T-helper 1 cell treated with Interleukin-12 subunit alpha and Interleukin-12 subunit beta and Interleukin-4 antibody, amounts not matched to agents 30 μg/mL and 1 μg/mL, for 36 hours (primary cell): Measurements from ENCODE around the gene FGFR3.

Source experiments
- H3K27ac Mint-ChIP-seq: one replicate; pipeline ENCODE4 v1.8.0; 2021; ENCODE audit warnings: mild to moderate bottlenecking, mixed read lengths
- H3K27me3 Mint-ChIP-seq: one replicate; pipeline ENCODE4 v1.8.0; 2021; ENCODE audit warnings: low read depth, mixed read lengths
- H3K36me3 Mint-ChIP-seq: one replicate; pipeline ENCODE4 v1.8.0; 2021; ENCODE audit warnings: low read depth, mixed read lengths
- H3K4me1 Mint-ChIP-seq: one replicate; pipeline ENCODE4 v1.8.0; 2021; ENCODE audit warnings: low read depth, mixed read lengths
- H3K4me3 Mint-ChIP-seq: one replicate; pipeline ENCODE4 v1.8.0; 2021; ENCODE audit warnings: mild to moderate bottlenecking, moderate library complexity, mixed read lengths
- H3K9me3 Mint-ChIP-seq: one replicate; pipeline ENCODE4 v1.8.0; 2021; ENCODE audit warnings: mixed read lengths

FGFR3 gene

DNA sequence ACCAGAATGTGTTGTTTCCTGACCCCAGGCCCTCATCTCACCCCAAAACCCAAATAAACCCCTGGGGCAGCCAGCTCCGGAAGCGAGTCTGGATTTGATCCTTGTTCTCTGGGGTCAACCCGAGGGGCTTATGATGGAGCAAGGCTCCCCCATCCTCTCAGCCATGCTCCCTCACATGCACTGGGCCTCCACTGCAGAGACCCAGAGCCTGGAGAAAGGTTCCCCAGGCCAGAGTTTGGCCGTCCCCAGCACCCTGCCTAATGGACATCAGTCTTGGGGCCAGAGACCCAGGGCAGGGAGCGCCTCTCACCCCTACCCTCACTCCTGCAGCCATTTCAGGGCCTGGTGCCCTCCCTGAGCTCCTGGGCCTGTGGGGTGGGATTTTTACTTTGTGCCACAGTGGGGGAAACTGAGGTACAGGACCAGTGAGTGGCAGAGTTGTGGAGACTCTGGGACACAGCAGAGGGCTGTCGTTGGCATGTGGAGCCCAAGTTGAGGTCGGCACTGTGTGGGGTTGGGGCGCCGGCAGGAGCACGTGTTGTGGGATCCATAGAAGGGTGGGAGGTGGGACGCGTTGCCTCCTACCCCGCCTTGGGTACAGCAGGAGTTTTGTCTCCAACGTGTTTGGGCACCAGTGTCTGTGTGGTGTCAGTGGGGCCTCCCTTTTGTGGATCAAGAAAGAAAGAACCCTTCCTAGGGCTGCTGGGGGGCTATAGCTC is 3.6 kb downstream of the FGFR3 start:
- no peak overlapping the region for H3K27ac Mint-ChIP-seq
- peaks cover 16% of the 10 kb centered on the region for H3K27me3 Mint-ChIP-seq
- H3K4me1 Mint-ChIP-seq: no peaks in the 10 kb centered on the region
- H3K4me3 Mint-ChIP-seq: no peak overlapping the region
- no peaks in the 10 kb centered on the region for H3K36me3 Mint-ChIP-seq
- no peaks in the 10 kb centered on the region for H3K9me3 Mint-ChIP-seq

GRCh38 chr4:1797298-1797860 is 4.3 kb downstream of the FGFR3 start:
- Mint-ChIP-seq H3K4me3 (no peak overlapping the region), H3K36me3 (no peaks in the 10 kb centered on the region), H3K27me3 (peaks cover 14% of the 10 kb centered on the region), H3K9me3 (no peaks in the 10 kb centered on the region), H3K4me1 (no peaks in the 10 kb centered on the region), H3K27ac (no peak overlapping the region)

DNA sequence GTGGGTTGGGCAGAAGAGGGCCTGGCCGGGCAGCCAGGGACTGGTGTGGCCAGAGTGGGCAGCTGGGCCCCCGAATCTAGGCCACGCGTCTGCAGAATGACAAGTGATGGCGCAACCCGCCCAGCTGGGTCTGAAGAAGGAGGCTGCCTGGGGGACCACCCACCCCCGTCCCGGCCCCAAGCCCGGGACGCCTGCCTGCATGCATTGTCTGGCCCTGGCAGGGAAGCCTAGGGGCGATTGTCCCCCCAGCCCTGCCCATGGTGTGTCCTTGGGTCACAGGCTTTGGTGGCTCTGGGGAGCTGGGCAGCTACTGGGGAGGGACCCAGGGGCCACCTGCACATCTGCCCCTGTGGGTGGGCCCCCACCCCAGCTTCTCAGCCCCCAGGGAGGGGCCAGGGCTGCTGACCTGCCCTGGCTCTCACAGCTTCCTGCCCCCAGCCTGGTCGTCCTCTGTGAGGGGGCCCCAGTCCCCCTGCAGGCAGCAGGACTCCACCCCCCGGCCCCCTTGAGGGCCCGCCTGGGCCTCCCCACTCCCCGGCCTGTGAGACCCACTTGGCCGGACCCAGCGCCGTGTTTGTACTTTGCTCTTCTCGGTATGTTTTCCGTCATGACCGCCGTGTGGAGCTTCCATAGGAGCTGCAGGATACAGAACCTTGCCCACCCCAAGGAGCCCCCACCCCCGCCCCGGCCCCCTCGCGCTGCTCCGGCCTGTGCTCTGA is 4.9 kb downstream of the FGFR3 start:
- H3K9me3 Mint-ChIP-seq: no peaks in the 10 kb centered on the region
- no peaks in the 10 kb centered on the region for H3K4me1 Mint-ChIP-seq
- H3K27me3 Mint-ChIP-seq: peaks cover 14% of the 10 kb centered on the region
- H3K4me3 Mint-ChIP-seq: no peak overlapping the region
- no peak overlapping the region for H3K27ac Mint-ChIP-seq
- H3K36me3 Mint-ChIP-seq: no peaks in the 10 kb centered on the region

DNA sequence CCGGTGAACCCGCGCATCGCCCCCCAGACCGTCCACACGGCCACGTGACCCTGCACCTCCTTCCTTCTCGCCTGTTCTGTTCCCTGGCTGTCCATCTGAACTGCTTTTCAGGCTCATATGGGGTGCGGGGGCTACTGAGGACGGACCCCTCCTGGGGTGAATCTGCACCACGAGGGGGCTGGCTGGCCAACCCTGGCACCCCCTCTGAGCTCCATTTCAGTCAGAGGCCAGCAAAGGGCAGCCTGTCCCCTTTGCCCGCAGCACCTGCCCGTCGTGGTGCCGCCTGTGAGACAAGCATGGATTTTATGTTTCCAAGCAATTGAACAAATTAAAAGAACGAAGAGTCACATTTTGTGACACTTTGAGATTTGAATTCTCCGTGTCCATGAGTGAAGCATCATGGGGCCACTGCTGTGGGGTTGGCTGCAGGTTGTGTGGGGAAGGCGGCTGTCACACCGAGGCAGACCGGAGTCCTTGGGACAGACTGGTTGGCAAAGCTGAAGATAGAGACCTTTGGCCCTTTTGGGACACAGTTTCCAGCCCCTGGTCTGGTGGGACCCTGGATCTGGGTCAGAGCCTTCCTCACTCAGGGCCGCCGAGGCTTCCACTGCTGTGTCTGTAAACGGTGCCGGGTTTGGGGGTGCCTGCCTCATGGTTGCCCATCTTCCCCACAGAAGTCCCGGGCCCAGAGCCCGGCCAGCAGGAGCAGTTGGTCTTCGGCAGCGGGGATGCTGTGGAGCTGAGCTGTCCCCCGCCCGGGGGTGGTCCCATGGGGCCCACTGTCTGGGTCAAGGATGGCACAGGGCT is 5.7 kb downstream of the FGFR3 start:
- peaks cover 14% of the 10 kb centered on the region for H3K27me3 Mint-ChIP-seq
- no peak overlapping the region for H3K27ac Mint-ChIP-seq
- no peak overlapping the region for H3K4me3 Mint-ChIP-seq
- no peaks in the 10 kb centered on the region for H3K4me1 Mint-ChIP-seq
- H3K36me3 Mint-ChIP-seq: no peaks in the 10 kb centered on the region
- no peaks in the 10 kb centered on the region for H3K9me3 Mint-ChIP-seq

GRCh38 chr4:1799387-1800375 is 6.6 kb downstream of the FGFR3 start:
- peaks cover 14% of the 10 kb centered on the region for H3K27me3 Mint-ChIP-seq

GRCh38 chr4:1800805-1801204 is 7.7 kb downstream of the FGFR3 start:
- Mint-ChIP-seq H3K4me3 (no peak overlapping the region), H3K36me3 (no peaks in the 10 kb centered on the region)

More at GRCh38 chr4:1799387-1800375, 6.6 kb downstream of the FGFR3 start:
- Mint-ChIP-seq H3K36me3 (no peaks in the 10 kb centered on the region), H3K9me3 (no peaks in the 10 kb centered on the region), H3K4me3 (no peak overlapping the region), H3K27ac (no peak overlapping the region), H3K4me1 (no peaks in the 10 kb centered on the region)

DNA sequence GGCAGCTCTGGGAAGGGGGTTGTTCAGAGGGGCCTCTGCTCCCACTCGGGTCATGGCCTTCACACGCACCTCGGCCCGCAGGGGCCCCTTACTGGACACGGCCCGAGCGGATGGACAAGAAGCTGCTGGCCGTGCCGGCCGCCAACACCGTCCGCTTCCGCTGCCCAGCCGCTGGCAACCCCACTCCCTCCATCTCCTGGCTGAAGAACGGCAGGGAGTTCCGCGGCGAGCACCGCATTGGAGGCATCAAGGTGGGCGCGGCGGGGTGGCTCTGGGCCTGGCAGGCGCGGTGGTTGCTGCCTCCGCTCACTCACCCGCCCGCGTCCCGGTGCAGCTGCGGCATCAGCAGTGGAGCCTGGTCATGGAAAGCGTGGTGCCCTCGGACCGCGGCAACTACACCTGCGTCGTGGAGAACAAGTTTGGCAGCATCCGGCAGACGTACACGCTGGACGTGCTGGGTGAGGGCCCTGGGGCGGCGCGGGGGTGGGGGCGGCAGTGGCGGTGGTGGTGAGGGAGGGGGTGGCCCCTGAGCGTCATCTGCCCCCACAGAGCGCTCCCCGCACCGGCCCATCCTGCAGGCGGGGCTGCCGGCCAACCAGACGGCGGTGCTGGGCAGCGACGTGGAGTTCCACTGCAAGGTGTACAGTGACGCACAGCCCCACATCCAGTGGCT is 8.3 kb downstream of the FGFR3 start:
- H3K27me3 Mint-ChIP-seq: peaks cover 7% of the 10 kb centered on the region
- H3K4me1 Mint-ChIP-seq: no peaks in the 10 kb centered on the region
- no peak overlapping the region for H3K4me3 Mint-ChIP-seq
- H3K27ac Mint-ChIP-seq: no peak overlapping the region
- no peaks in the 10 kb centered on the region for H3K36me3 Mint-ChIP-seq
- H3K9me3 Mint-ChIP-seq: no peaks in the 10 kb centered on the region

More at GRCh38 chr4:1800805-1801204, 7.7 kb downstream of the FGFR3 start:
- Mint-ChIP-seq H3K27ac (no peak overlapping the region), H3K9me3 (no peaks in the 10 kb centered on the region), H3K4me1 (no peaks in the 10 kb centered on the region), H3K27me3 (peaks cover 13% of the 10 kb centered on the region)

GRCh38 chr4:1802151-1802715 is 9.1 kb downstream of the FGFR3 start:
- Mint-ChIP-seq H3K27me3 (no peaks in the 10 kb centered on the region), H3K4me1 (no peaks in the 10 kb centered on the region), H3K27ac (no peak overlapping the region), H3K9me3 (no peaks in the 10 kb centered on the region), H3K36me3 (no peaks in the 10 kb centered on the region), H3K4me3 (no peak overlapping the region)

DNA sequence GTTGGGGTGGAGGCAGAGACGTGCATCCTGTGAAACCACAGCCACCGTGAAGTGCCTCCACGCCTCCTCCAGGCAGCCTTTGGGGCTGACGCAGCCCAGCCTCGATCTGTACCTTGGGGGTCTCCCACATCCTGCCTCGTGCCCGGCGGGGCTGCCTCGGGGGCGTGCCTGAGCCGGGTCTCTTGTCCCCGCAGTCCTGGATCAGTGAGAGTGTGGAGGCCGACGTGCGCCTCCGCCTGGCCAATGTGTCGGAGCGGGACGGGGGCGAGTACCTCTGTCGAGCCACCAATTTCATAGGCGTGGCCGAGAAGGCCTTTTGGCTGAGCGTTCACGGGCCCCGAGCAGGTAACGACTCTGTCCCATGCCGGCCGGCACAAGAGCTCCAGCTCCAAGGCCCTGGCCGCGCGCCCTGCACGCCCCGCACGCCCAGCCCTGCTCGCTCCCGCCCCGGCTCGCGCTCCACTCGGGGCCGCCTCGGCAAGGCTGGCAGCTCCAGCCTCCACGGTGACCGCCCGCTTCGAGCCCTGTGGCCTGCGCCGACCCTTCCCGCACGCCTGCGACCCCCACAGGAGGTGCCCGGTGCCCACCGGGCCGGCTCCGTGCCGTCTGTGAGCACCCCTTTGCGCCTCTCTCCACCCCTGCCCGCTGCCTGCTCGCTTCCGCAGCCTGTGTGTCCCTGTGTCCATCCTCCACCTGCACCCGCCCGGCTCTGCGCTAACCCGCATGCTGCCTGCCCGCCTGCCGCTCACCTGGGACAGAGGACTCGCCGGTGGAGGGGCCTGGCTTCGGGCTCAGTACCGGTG is 9.8 kb downstream of the FGFR3 start:
- no peaks in the 10 kb centered on the region for H3K4me1 Mint-ChIP-seq
- H3K9me3 Mint-ChIP-seq: no peaks in the 10 kb centered on the region
- H3K27ac Mint-ChIP-seq: no peak overlapping the region
- no peak overlapping the region for H3K4me3 Mint-ChIP-seq
- H3K36me3 Mint-ChIP-seq: no peaks in the 10 kb centered on the region
- H3K27me3 Mint-ChIP-seq: no peaks in the 10 kb centered on the region

DNA sequence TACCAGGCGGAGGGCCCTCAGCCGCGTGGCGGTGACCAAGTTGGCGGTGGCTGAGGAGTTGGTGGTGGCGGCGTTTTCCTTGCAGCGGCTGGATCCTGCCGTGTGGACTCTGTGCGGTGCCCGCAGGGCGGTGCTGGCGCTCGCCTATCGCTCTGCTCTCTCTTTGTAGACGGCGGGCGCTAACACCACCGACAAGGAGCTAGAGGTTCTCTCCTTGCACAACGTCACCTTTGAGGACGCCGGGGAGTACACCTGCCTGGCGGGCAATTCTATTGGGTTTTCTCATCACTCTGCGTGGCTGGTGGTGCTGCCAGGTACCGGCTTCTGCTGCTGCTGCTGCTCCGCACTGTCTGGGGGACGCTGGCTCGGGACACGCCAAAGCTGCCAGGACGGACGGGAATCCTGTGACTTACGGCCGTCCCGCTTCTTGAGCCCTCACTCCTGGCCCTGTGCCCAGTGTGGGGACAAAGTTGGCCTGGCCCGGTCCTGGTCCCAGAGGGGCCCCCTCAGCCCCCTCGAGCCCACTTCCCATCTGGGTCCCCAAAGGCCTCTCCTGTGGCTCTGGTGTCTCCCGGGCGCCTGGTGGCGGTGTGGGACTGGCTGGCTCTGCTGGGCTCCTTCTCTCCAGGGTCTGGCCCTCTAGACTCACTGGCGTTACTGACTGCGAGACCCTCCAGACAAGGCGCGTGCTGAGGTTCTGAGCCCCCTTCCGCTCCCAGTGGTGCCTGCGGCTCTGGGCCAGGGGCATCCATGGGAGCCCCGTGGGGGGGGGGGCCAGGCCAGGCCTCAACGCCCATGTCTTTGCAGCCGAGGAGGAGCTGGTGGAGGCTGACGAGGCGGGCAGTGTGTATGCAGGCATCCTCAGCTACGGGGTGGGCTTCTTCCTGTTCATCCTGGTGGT is 10.7 kb downstream of the FGFR3 start:
- Mint-ChIP-seq H3K4me1 (no peaks in the 10 kb centered on the region), H3K27ac (no peak overlapping the region), H3K27me3 (no peaks in the 10 kb centered on the region), H3K36me3 (no peaks in the 10 kb centered on the region), H3K4me3 (no peak overlapping the region), H3K9me3 (no peaks in the 10 kb centered on the region)

- no peaks in the 10 kb centered on the region for H3K4me1 Mint-ChIP-seq
- no peaks in the 10 kb centered on the region for H3K36me3 Mint-ChIP-seq
- H3K4me3 Mint-ChIP-seq: no peak overlapping the region
- no peaks in the 10 kb centered on the region for H3K27me3 Mint-ChIP-seq
- no peak overlapping the region for H3K27ac Mint-ChIP-seq
- H3K9me3 Mint-ChIP-seq: no peaks in the 10 kb centered on the region
These were observed 11.8 kb downstream of the FGFR3 start for GRCh38 chr4:1804638-1805492.
